ENCODE results near the gene GPR156.

Gene GPR156

DNA sequence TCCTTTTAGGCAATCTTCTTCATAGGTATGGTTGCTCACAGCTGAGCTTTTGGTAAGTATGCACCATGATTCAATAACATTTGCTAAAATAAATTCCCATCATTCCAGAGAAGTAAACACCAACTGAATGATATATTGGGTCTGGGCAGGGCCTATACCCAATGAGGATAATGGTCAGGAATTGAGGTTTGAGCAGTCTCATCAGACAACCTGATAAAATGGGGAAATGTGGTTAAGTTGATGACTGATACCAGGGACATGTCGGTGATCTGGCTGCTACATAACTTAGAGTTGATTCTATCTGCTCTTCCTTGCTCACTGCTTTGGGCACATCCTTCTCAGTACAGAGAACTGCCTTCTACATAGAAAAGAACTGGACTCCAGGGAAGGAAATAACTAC, 92.9 kb downstream of the GPR156 start:
- DNase-seq, result no peak

DNA sequence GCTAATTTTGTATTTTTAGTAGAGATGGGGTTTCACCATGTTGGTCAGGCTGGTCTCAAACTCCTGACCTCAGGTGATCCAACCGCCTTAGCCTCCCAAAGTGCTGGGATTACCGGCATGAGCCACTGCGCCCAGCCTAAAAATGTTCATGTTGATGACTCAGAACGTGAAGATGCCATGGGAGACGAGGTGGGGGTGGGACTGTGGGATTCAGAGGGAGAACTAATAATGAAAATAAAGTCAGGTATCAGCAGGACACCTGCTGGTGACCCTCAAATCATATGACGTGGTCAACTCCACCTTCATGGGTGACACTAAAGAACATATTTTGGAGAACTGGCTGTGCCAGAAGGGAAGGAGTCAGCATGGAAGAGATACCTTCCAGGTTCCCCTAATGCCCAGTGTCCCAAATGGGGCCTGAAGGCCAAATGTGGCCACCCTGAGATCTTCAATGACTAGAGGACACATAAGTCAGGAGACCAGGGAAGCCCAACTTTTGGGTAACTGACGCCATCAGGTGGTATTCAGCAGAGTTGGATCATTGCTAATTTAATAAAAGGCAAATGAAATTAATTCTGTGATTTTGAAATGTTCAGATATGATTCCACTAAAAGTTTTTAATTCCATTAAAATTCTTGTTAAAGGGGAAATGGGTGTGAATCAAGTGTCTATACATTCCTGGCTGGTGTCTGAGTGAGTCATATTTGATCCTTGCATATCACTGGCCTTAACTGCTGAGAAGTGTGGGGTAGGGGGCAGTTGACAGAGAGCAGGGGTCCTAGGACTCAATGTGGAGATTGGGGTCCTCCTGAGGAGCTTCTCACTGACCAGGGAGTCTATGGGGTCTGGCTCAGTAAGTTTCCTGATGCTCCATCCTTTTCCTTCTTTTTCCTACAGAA, 102.2 kb downstream of the GPR156 start:
- DNase-seq, result no peak

DNA sequence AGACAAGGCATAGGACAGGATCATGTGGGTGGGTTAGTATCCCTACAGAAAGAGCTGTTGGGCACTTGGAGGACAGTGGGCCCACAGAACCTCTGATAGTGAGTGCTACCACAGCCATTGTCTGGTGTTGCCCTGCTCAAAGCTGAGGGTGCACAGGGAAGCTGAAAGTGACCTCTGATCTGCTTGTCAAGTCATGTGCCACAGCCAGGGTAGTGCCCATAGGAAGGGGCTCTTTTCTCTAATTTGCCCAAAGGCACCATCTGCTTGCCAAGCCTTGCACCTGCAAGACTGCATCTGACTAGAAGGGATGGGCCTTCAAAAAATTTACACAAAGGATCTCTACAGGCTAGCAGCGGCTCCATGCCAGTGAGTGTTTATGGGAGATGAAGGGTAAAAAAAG, 103.4 kb downstream of the GPR156 start:
- DNase-seq, result no peak

DNA sequence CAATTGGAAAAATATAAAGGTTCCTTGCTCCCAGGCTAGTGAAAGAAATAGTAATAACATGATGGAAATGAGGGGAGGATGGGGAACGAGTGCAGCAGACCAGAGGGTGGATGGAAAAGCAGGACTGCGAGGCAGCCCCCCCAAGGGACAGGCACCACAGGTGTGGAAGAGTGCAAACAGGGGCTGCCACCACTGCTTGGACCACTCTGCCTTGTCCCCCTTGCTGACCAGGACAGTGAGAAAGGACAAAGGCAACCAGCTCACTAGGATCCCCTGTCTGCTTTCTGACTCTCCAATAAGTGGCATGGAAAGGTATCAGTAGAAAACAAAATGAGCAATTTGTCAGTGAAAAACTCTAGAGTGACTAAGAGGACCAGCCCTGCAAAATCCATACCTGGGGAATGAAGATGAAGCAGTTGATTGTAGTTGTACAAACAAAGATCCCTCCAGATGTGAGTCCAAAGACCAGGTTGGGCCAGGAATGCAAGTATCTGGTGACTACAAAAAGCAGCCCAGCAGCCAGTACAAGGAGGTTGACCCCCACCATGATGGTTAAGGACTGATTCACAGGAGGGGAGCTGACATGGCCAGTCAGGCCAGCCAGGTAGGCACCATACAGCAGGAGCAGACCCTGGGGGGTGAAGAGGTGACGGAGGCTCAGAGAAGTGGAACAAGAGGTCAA, 104.2 kb downstream of the GPR156 start:
- DNase-seq, result no peak

DNA sequence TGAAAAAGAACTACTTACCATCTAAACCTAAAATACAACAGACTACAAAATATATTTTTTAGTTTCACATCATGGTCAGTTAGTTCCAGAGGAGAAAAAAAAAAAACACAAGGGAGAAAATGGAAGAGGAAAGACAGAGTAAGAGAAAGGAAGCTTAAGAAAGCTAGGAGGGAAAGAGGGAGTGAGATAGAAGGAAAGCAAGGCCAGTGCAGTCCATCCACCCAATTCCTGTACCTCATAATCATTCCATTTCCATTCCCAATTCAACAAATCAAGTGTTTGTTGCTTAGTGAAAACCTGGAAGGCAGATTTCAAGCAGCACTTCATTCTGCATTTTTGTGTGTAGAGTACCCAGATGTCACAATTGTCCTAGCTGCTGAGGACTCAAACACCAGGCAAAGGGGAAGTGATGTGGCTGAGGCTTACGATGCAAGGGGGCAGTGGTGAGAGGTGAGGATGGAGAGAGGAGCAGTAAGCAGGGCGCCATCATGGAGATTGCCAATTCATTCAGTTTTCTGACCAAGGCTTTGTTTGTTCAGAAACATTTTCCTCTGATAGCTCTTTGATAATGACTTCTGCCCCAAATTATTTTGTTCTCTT, 107.2 kb downstream of the GPR156 start:
- peak; percentile 36 for DNase-seq

DNA sequence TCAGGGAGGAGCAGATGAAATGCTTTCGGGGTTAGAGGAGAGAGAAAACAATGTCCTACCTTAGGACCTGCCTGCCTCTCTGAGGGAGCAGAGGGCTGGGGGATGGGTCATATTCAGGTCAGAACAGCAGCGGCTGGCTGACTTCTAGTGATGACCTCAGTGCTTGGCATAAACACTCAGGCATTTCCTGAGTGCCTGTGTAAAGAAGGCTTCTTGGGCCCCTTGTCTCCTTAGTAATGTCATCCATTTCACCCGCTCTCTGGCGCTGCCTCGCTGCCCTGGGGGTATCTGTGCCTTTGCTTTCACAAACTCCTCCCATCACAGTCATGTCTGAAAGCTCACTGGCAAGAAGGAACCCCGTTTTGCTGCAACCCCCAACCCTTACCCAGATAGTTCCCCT, 107.9 kb downstream of the GPR156 start:
- DNase-seq, result peak; percentile 54

DNA sequence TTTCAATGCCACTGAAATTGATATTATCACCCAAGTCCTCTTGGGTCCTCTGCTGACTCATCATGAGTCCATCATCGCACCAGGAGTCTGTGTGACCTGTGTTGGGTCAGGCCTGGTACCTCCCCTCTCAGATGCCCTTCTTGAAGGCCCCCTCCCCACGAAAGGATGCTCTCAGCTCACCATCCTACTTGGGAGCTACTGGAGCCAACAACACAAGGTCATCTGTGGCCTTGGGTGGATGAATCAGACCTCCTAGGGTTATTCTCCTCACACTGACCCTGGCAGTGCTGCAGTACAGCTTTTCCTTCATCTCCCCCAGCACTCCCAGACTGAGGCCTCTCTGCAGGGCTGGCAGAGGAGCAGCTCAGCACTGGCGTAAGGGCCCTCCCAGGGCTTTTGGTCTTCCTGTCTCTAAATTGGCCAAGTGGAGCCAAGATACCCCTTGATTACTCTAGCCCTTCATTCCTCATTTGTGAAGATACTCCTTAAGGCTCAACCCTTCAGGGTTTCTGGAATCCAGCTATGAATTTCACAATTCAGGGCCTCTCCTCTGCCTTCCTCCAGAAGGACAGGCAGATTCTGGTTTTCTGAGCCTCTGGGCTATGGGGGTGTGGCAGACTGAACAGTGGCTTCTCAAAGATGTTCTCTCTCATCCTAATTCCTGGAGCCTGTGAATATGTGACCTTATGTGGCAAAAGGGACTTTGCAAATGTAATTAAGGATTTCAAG, 110.0 kb downstream of the GPR156 start:
- DNase-seq, result no peak

DNA sequence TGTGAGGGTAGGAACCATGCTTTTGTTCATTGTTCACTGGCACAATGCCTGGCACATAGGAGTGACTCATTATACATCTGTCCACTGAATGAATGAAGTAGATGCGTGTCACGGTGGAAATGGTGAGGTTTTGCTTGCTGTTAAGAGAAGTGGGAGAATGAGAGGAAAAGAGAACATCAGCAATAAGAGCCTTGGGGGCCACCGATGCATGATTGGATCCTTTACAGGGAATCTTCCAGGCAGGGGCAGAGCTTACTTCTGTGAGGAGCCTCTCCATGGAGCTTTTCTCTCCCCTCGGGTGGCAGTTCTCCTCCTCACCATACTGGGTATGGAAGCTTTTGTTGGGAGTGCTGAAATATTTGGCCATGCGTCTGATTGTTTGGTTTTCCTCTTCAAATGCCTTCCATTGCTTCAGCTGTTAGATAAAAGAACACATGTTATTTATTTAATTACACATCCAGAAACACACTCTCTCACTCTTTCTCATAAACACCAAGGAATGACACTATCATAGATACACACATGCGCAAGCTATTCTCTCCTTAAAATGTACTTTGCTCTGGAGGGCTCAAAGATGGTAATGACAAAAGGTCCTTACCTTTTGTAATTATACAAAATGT, 111.9 kb downstream of the GPR156 start:
- DNase-seq, result no peak

DNA sequence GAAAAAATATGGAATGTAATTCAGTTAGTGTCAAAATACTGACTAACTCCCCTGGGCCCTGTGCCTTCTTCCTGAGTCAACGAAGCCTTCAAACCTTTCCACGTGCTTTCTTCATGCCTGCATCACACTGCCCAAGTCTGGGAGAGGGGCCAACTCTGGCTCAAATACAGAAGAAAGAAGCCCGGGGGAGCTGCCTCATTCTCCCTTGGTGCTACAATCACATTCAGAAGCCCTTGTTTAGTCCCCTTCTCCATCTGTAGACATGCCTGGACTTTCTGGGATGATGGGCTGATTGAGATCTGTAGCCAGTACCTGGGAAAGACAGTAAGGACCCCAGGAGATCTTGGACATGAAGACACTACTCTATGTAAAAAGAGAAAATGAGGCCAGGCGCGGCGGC, 113.0 kb downstream of the GPR156 start:
- no peak for DNase-seq

DNA sequence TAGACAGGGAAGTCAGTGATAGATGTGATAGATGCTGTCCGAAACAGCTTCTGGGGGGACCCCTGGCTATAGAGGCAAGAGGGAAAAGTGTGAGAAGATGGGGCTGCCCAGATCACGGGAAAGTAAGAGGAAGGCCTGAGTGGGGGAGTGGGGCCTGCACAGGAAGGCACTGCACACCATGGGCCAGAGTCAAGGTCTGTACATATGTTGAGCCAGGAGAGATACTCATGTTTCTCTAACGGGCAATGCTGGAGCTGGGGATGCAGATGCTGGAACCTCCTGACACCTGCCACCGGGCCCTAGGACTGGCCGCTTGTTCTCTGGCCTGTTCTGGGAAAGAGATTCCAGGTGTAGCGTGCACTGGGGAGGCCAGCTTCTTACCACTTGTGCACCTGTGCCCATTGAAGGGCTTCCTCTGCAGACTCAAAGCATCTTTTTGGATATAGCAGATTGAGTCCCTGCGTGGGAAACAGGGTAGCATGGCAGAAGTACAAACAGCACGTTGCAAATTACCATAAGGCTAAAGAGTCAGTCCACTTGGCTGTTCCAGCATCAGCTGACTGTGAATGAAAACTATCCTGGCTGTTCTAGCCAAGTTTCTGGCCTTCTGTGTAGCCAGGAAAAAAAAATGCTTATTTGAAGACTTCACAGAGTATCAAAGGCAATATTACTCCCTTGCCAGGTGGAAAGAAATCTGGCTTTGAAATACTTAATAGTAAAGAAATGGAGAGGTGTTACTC, 113.7 kb downstream of the GPR156 start:
- no peak for DNase-seq

DNA sequence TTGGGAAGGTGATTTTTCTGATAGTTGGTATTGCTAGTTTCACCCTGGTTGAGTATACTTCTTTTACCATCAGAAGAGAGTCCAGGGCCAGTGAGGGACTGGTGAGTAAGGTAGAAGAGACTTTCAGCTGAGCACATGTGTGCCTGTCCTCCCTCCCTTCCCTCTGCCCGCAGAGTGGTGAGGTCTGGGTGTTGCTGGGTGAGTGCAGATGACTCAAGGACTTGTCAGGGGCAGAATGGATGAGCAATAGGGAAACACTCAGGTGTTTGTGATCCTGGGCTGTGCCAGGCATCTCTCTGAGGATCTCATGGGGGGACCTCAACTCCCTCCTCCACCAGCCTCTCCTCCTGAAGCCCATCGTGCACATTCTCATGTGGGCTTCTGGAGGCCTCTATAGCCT, 114.8 kb downstream of the GPR156 start:
- DNase-seq, result no peak

DNA sequence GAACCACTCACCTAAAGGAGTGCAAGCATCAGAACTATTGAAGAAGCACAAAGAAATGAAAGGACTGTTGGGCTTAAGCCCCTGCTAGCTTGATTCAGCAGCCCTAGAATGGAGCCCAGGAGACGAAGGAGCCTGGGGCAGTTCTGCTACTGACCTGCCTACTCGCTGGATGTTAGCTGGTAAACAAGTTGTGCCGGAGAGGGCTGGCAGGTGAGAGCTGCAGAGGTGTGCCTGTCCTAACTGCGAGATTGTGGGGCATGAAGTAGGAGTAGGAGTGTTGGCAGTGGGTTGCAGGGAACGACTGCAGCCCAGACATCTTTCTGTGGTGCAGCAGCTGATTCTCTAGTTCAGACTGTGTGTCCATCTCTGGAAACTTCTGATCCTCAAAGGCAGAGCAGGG, 115.6 kb downstream of the GPR156 start:
- no peak for DNase-seq

DNA sequence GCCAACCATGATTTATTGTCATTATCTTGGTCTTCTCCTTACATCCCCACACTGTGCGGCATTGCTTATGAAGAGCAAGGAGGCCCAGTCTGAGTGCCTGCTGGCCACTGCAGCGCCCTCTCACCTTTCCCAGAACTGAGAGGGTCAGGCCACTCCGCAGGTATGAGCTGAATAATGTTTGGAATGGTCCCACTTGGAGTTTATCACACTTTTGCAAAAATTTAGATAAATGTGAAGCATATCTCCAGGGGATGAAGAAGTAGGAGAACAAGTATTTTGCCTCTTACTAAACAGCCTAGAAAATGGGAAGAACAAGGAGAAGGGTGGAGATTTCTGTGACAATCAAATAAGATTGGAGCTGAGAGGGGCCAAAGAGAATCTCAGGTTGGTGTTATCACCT, 116.4 kb downstream of the GPR156 start:
- no peak for DNase-seq

DNA sequence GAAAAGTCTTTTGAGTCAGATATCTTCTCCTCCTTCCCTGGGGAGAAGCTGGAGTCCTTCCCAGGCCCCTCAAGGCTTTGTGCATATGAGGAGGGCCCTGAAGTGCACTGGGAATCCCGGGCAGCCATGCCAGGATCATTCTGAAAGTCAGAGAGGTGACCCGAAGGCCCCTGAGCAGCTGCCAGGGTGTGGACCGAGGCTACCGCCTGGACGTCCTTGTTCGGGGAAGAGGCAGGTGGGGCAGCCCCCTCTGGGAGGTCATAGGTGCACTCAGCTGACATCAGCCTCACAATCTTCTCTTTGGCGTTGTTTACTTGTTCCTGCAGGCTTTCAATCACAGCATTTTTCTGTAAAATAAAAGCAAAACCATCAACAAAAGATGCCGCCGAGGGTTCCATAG, 117.0 kb downstream of the GPR156 start:
- no peak for DNase-seq

DNA sequence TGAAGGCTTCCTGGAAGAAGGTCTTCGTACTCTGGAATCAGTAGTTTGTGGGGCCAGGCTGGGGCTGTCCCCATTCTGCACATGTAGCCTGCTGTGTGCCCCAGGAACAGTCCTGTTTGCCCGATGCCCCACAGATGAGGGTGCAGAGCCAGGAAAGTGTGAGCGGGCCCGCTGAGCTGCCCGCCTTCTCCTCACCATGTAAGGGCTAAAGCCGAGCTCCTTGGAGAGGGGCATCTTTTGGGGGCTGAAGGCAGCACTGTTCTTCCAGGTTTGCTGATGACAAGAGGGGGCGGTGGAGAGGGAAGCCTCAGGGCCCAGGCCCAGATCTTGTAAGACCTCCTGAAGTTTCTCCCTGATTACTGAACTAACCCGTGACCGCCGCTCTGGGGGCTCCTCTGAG, 117.5 kb downstream of the GPR156 start:
- DNase-seq, result no peak

DNA sequence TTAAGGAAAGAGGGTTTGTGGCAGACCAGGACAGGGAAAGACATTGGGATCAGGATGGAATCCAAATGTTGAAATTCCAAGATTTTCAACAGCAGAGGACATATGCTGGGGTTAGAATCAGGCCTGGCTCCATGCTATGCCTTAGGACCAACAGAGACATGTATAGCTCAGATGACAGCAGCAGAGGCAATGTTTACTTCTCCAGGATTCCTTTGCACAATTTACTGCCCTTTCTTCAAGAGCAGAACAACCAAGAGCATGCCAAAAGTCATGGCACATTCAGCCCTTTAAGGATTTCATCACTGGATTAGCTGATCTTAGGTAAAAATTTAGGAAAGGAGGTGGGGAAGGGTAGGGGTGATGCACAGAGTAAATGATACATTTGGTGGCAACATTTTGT, 121.2 kb downstream of the GPR156 start:
- no peak for DNase-seq

DNA sequence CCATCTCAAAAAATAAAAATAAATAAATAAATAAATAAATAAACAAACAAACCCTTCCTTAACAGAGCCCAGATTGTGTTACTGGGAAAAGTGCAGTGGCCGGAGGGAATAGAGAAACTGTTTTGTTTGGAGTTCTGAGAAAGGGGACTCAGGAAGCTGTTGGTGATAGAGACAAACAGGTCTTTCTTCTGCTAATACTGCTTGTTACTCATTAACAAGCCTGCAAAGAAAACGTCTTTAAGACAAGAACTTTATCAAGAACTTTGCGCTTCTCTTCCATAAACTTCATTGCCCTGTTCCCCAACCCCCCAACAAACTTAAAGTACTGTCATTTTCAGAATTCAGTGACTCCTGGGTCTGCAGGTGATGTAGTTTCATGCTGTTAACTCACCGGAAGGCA, 122.0 kb downstream of the GPR156 start:
- no peak for DNase-seq

DNA sequence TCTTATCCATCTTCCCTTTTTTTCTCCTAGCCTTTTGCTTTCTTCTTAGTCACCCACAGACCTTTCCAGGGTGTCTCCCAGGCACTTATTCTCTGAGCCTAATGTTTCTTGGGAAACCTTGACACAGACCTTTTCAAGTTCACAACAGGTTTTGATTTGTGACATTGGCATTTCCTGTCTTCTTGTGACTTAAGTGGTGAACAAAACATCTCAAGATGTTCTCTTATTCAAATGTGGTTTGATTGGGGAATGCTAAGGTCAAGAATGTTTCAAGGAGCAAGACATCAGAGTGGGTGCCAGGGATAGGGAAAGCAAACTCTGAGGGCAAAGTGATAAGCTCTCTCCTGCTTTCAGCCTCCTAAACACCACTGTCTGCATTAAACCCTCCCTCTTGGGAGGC, 122.6 kb downstream of the GPR156 start:
- DNase-seq, result no peak

DNA sequence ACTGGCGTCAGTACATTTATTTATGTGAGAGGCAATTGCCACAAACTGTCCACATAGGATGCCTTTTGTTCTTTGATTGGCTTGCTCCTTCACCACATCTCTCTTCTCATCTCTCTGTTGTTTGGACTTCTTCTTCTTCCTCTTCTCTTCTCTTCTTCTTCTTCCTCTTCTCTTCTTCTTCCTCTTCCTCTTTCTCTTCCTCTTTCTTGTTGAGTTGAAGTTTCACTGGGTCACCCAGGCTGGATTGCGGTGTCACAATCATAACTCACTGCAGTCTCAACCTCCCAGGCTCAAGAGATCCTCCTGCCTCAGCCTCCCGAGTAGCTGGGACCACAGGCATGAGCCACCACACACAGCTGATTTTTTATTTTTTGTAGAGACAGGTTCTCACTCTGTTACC, 123.1 kb downstream of the GPR156 start:
- DNase-seq, result no peak

DNA sequence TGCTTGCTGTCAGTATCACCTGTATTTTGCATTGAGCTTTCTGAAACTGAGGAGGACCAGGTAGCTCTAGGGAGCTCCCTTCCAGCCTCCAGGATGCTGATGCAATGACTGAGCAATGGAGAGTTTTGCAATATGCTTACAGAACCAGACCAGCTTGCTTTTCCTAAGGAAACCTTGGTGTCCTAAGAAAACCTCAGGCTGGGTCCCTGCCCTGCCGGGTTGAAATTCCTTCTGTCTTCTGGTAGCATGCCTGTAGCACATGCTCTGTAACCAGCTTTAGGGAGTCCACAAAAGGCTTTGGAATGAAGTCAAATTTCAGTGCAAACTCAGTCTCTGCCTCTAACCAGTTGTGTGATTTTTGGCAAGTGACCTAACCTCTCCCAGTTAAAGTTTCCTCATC, 125.0 kb downstream of the GPR156 start:
- DNase-seq, result no peak

DNA sequence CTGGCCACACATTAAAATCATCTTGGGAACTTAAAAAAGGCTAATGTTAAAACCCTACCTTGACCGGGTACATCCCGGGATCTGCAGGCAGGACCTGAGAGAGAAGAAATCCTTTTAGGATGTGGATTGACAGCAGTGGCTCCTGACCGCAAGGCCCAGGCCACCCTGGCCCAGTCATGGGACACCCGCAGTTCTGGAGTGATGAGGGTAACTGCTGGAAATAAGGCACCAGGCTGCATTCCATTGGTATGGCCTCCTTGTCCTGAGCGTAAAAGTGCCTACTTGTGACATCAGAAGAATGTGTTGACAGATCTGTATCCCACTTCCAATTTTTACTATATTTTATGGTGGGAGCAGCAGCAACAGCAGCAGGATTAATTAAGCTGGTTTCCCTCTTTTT, 127.3 kb downstream of the GPR156 start:
- no peak for DNase-seq

DNA sequence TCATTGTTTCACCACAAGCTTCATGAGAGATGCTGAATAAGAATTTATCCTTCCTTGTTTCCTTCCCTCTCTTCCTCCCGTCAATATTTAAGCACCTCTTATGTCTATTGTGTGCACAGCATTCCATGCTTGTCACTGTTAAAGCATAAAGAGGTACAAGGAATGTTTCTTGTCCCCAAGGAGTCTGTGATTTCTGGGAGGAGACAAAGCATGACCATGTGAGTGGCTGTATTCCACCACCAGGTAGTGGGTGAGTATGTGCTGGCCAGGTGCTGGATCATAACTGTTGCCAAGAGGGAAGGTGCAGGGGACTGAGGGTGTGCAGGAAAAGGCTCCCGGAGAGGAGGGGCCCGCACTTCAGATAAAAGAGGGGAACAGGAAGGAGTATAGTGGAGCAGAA, 127.9 kb downstream of the GPR156 start:
- DNase-seq, result no peak
